ENCODE results near the gene DPCD.

- TF ChIP-seq CTCF (IDR thresholded peaks at IDR 0.05): no peak
- TF ChIP-seq POLR2AphosphoS5 (IDR thresholded peaks at IDR 0.05): no peak
- no peak for TF ChIP-seq POLR2A (IDR thresholded peaks at IDR 0.05)
- no peak for TF ChIP-seq EP300 (IDR thresholded peaks at IDR 0.05; ENCODE audit: low read depth)
Observed at GRCh38 chr10:101560298-101561067, 27.6 kb upstream of the DPCD start.
